Pancreas (tissue), 10 donors: ENCODE data around the gene SH3RF3. TPM values are rescaled to one million over a fixed set of nuclear protein-coding genes. Genes with fewer than 3 reads are reported as not detected.

Experiments
- ATAC-seq, 4 donors: fragments of 200-7000 bp; cut with Tn5 transposase; one replicate each; pipeline versions ENCODE4 v1.8.0 to v1.9.1; 2020; ENCODE audit warnings: mild to moderate bottlenecking in 4 of 4, moderate library complexity in 4 of 4
- DNase-seq, 6 donors: peaks; one replicate each; pipeline ENCODE4 v3.0.0-alpha.2; 2020
- FAIRE-seq: peaks from 2 replicates; lab custom pipeline; 2012; peaks lifted over from hg19 to GRCh38; lab: Jason Lieb, UNC
- H3K27ac ChIP-seq, 4 donors: fragments of 200-600 bp; sonication (generic); 1 replicate in 3 of 4; 2 replicates in 1 of 4; pipeline versions ENCODE4 v1.5.0 to v1.8.0; 2020
- H3K27me3 ChIP-seq, 4 donors: fragments of 200-600 bp; one replicate each; pipeline ENCODE4 v1.8.0; 2021
- H3K36me3 ChIP-seq, 3 donors: fragments of 200-600 bp; sonication (generic) in 1 of 3; one replicate each; pipeline versions ENCODE4 v1.5.0 to v1.8.0; 2020 to 2021
- H3K4me1 ChIP-seq, 3 donors: fragments of 200-600 bp; one replicate each; pipeline ENCODE4 v1.8.0; 2021
- H3K4me3 ChIP-seq, 4 donors: fragments of 200-600 bp; sonication (generic) in 2 of 4; one replicate each; pipeline versions ENCODE4 v1.5.0 to v1.8.0; 2020 to 2021
- H3K9me3 ChIP-seq, 4 donors: fragments of 200-600 bp; one replicate each; pipeline ENCODE4 v1.8.0; 2021
- WGBS, 2 donors: extraction: QIAGEN DNeasy Blood & Tissue Kit; methylation state at CpG; one replicate each; pipeline ENCODE4 v1.1.7; 2013; 5-methylcytosine and 5-hydroxymethylcytosine counted together
- intact Hi-C, 3 donors: fragments of 100-400 bp; cut with DNase I; formaldehyde crosslinking; loops; one replicate each; pipeline versions ENCODE4 v1.11.1 to v1.14.2; 2022
- polyA plus RNA-seq, 2 donors: library from polyadenylated mRNA; stranded (reverse); fragments of 200-250 nt; gene quantifications; one replicate each; pipeline ENCODE4 v1.2.3, GENCODE V29; 2013
- total RNA-seq, 6 donors: library from RNA; stranded (reverse); fragmentation: NEBNext Ultra II Directional in 4 of 6; extraction: Animal tissue kit (Norgen Biotek cat#: 25700) in 4 of 6; gene quantifications; one replicate each; pipeline versions ENCODE4 v1.2.1 to v1.2.4, GENCODE V29; 2021 to 2023
- TF ChIP-seq, protein P1 (sequence below), 4 donors: fragments of 200-600 bp; sonication (generic) in 3 of 4; IDR thresholded peaks; one replicate each; pipeline versions ENCODE4 v1.5.0 to v1.8.0; 2021; ENCODE audit warnings: antibody characterized with exemption in 4 of 4
- donor health status: healthy with polysubstance abuse.
- donor health status: DM: no; HTN: no; CAD: no; lungs with moderate emphysema.
- donor health status: DM: no; HTN: no; CAD: no.
- donor health status: control.
- donor health status: control.
- donor health status: Bipolar disorder and iron deficiency.
- donor health status: DM: yes; HTN: yes; CAD: no.
- donor health status: DM: no; HTN: no; CAD: no.
- donor health status: DM: no; HTN: no; CAD: no.
- donor health status: DM: yes; HTN: yes; CAD: no.

SH3RF3 gene
- total and polyA plus RNA-seq, 8 donors: 1.1 to 3.5 (median 1.8) TPM

DNA sequence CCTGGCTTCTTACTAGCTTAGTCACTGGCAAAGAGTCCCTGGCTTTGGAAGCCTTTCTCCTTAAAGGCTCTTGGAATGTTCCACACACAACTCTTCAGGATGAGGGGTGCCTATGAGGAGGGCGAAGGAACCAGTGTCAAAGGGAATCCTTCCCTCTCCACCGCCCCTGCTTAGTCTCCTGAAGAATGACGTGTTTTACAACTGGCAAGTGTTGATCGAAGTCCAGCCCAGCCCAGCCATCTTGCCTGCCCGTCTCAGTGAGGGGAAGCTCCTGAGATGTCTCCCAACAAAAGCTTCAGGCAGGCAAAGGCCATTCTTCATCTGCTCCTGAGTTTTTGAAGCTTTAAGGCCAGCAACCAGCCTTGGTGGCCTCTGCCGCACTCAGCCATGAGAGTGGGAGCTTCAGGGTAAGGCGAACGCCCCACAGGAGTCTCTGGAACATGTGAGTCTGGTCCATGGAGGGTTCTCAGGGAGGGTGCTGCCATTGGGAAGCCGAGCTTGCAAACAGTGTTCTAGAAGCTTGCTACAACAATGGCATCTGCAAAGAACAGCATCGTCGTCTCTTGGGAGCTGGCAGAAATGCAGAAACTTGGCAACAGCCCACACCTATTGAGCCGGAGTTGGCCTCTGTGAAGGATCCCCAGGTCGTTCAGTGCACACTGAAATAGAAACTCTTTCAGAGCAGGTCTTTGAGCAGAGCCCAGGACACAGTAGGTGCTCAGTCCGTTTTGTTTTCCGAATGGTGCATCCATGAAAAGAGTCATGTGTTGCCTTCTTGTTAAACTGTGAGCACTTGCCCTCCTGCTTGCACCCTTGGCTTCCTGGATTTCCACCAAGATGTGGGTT, 264.0 kb downstream of the SH3RF3 start:
- WGBS, 2 donors: 65 to 73% methylated on average over 15 of the region's 15 CpGs
- ATAC-seq: no peak

DNA sequence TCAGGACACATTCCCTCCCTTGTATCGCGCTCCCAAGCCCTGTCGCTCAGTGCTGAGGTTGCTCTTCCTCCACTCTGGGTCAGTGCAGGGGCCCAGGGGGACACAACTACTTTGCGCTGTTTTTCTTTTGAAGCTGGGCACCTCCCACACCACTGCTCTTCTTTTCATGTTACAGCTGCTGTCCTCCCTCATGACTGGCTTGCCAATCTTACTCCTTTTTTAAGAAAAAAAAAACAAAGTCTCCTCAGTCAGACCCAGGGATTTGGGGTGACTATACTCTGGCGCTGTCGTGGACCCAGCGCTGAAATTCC, 264.6 kb downstream of the SH3RF3 start:
- H3K27ac ChIP-seq: no peak overlapping the region
- H3K27me3 ChIP-seq: no peaks in the 10 kb centered on the region
- WGBS, 2 donors: 89 to 93% methylated on average over 7 of the region's 7 CpGs
- intact Hi-C loops: no loop called here
- TF ChIP-seq, protein P1, sequence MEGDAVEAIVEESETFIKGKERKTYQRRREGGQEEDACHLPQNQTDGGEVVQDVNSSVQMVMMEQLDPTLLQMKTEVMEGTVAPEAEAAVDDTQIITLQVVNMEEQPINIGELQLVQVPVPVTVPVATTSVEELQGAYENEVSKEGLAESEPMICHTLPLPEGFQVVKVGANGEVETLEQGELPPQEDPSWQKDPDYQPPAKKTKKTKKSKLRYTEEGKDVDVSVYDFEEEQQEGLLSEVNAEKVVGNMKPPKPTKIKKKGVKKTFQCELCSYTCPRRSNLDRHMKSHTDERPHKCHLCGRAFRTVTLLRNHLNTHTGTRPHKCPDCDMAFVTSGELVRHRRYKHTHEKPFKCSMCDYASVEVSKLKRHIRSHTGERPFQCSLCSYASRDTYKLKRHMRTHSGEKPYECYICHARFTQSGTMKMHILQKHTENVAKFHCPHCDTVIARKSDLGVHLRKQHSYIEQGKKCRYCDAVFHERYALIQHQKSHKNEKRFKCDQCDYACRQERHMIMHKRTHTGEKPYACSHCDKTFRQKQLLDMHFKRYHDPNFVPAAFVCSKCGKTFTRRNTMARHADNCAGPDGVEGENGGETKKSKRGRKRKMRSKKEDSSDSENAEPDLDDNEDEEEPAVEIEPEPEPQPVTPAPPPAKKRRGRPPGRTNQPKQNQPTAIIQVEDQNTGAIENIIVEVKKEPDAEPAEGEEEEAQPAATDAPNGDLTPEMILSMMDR (IDR thresholded peaks at IDR 0.05): no peak
- no peaks in the 10 kb centered on the region for H3K9me3 ChIP-seq
- DNase-seq: no peak
- H3K4me3 ChIP-seq: no peak overlapping the region
- ATAC-seq: no peak
- no peaks in the 10 kb centered on the region for H3K4me1 ChIP-seq
- no peaks in the 10 kb centered on the region for H3K36me3 ChIP-seq
- no peak for FAIRE-seq

More for the DNA sequence above, 264.0 kb downstream of the SH3RF3 start:
- Histone ChIP-seq H3K27me3 (no peaks in the 10 kb centered on the region), H3K27ac (no peak overlapping the region), H3K4me1 (no peaks in the 10 kb centered on the region), H3K9me3 (no peaks in the 10 kb centered on the region), H3K4me3 (no peak overlapping the region), H3K36me3 (no peaks in the 10 kb centered on the region)
- DNase-seq (no peak), FAIRE-seq (no peak)
- intact Hi-C loops: no loop called here
- TF ChIP-seq, protein P1 (IDR thresholded peaks at IDR 0.05): no peak

DNA sequence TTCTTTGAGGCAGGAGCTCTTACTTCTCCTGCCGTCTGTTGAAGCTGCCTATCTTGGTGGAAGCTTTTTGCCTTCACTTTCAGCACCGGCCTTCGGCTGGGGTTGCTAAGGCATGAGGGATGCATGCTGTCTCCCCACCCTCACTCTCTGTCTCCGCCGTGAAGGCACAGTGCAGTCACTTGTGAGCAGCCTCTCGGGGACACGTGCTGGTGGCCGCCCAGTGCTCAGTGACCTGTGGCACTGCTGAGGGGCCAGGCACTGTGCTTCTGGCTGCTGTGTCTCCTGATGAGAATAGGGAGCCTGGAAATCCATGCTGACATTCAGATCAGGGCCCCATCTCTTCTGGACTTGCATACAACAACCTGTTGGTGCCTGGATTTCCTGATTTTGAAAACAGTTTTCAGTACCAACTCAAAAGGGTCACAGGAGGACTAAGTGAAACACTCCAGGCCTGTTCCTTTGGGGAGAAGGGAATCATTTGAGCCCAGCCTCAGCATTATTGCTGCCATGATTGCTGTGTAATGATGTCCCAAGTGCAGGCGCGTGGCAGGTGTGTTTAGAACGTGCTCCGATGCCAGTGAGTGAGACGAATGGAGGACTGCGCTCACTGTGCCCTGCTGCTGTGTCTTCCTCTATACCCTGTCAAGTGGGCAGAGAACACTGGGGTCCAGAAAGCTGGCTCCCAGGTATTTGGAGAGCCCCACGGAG, 266.6 kb downstream of the SH3RF3 start:
- no peaks in the 10 kb centered on the region for H3K4me1 ChIP-seq
- no peaks in the 10 kb centered on the region for H3K36me3 ChIP-seq
- H3K27me3 ChIP-seq: no peaks in the 10 kb centered on the region
- TF ChIP-seq, protein P1 (IDR thresholded peaks at IDR 0.05): no peak
- 75 to 80% methylated on average over 15 of the region's 15 CpGs for WGBS, 2 donors
- intact Hi-C loops: no loop called here
- no peak for DNase-seq
- no peak for ATAC-seq
- no peaks in the 10 kb centered on the region for H3K9me3 ChIP-seq
- no peak overlapping the region for H3K27ac ChIP-seq
- FAIRE-seq: no peak
- H3K4me3 ChIP-seq: no peak overlapping the region

DNA sequence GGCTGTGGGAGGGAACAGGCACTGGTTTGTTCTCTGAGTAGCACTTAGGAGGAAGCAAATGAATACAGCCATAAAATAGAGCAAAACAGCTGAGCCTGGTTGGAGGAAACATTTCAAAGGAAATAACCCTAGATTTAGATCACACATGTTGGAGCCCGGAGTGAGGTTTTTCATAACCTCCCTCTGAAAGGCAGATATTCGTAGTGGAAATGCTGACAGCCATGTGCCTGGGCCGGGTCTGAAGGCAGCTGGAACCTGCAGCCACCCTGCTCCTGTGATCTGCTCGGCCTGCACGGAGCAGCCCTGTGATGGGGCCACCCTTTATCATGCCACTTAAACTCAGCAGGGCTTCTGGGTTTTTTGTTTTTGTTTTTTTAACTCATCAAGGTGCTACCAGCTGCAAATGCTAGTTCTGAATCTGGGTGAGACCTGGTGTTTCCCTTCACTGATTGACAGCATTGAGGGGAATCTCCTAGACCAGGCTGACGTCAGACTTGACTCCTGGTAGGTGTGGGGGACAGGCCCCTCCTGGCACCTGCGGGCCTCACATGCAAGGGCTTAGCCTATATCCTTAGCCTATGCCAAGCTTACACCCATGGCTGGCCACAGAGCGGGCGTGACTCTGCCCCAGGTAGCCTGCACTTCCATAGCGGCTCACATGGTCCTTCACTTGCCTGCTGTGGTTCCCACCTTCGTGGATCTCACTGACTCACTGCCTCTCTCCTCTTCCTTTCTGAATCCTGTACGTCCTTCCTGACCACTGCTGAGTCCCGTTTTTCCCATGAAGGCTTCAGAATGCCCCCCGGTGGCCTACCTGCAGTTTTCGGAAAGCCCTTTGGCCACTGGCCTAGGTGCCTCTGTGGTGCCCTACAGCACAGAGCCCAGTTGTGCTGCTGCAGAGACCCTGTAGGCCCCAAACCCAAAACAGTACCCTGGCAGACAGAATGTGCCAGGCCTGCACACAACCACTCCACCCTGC, 267.5 kb downstream of the SH3RF3 start:
- FAIRE-seq: no peak

More for the DNA sequence above, 267.5 kb downstream of the SH3RF3 start:
- no peaks in the 10 kb centered on the region for H3K9me3 ChIP-seq
- intact Hi-C loops: no loop called here
- no peaks in the 10 kb centered on the region for H3K4me1 ChIP-seq
- no peaks in the 10 kb centered on the region for H3K36me3 ChIP-seq
- TF ChIP-seq, protein P1 (IDR thresholded peaks at IDR 0.05): no peak
- ATAC-seq: no peak
- no peak for DNase-seq
- H3K27ac ChIP-seq: no peak overlapping the region
- no peak overlapping the region for H3K4me3 ChIP-seq
- H3K27me3 ChIP-seq: no peaks in the 10 kb centered on the region
- WGBS, 2 donors: 62 to 69% methylated on average over 15 of the region's 15 CpGs
